HG03432 (cell line): ENCODE results near the gene EPG5.

ENCODE experiments used
- ATAC-seq: cut with Tn5 transposase; IDR thresholded peaks from one replicate; pipeline ENCODE4 v1.9.1; 2021; ENCODE audit warnings: mild to moderate bottlenecking, moderate library complexity; ENCODE audit not compliant: unreplicated experiment

The EPG5 gene

DNA sequence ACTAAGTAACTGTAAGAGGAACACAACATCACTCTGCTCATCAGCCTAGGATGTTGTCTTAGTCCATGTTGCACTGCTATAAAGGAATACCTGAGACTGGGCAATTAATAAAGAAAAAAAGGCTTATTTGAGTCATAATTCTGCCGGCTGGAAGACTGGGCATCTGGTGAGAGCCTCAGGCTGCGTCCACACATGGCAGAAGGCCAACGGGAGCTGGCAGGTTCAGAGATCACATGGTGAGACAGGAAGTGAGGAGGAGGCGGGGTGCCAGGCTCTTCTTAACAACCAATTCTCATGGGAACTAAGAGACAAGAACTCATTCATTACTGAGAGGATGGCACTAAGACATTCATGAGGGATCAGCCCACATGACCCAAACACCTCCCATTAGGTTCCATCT, 46.8 kb downstream of the EPG5 start:
- no peak for ATAC-seq

DNA sequence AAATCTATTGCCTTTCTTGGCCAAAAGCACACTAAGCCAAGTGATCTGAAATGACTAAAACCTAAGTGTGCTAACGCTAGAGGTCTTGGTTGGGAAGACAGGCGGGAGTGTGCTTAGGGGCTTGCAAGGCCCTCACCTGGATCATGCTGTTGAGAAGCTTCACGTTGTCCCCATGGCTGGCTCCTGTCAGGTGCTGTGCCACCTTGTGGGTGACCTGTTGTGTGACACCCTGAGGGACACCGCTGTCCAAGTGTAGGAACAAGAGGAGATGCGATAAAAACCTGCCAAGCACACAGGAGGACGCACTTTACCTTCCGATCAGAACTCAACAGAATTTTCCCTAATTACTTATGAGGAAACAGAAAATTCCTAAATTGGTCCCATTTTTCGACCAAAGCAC, 50.8 kb downstream of the EPG5 start:
- ATAC-seq: no peak

DNA sequence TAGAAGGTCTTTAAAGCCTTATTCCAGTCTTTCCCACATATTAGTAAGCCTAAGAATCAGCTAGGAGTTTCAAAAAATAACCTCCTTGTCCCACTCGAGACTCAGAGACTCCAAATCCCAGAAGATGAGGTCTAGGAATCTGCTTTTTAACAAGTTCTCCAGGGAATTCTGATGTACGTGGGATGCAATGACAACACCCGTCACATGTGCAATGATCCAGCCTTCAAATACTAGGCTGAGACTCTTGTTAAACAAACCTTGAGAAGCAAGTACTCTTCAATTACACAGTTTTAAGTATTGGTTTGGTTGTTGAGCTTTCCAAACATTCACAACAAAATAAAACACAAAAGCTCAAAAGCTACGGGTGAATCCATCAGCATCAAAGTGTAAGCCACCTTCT, 53.9 kb downstream of the EPG5 start:
- ATAC-seq: no peak

- ATAC-seq: no peak
Observed at GRCh38 chr18:45910405-45911023, 56.6 kb downstream of the EPG5 start.

DNA sequence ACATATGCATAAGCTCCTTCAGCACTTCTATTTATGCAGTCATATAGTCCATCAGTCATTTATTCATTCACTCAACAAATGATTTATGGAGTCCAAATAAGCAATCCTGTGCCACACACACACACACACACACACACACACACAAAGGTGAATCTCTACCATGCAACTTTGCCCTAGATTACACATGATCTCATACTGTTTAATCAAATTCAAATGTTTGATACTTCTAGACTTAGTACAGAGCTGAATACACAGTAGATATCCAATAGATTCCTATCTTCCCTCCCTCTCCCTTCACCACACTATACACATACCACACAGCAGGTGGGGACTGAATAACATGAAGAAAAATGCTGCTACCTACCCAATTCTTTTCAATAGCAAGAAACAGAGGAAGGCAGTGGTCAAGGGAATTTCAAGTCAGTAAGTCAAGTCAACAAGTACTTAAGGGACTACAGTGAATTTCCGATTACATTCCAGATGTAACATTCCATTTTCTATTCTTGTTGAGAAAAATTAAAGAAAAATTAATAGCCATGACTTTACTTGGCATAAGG, 65.4 kb downstream of the EPG5 start:
- ATAC-seq: no peak

DNA sequence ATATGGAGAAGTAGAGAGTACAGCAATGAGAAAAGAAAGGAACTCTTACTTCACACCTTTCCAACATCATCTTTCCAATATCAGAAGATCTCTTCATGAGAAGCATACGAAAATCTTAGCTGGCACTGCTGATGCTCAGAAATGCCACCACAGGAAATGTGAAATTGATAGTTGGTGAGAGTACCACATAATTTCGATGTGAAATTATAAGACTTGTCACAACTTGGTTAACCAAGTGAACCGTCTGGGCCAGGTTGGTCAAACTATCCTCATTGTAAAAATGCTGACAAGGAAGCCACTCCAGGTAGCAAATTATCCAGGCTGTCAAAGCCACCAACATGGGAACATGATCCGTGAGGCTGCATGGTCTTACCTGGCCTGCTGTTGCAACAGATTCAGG, 66.5 kb downstream of the EPG5 start:
- ATAC-seq: no peak

DNA sequence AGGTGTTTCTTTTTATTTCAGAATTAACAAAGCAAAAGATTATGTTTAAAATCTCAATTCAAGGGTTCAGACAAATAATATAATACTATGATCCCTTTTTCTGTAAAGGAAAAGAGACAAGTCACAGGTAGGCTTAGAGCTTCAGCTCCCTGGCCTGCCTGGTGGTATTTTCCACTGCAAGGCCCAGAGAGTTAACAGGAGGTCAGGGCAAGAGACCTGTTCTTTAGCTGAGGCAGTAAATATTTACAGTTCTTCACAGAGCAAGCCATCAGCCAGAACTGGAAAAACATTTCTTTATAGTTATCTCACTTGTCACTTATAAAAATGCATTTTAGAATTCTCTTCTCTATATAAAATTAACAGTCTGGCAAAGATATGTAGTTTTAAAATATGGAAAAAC, 70.1 kb downstream of the EPG5 start:
- no peak for ATAC-seq

GRCh38 chr18:45896452-45896851, 70.7 kb downstream of the EPG5 start:
- ATAC-seq: no peak

- ATAC-seq: no peak
Observed at GRCh38 chr18:45895339-45895738, 71.8 kb downstream of the EPG5 start.

GRCh38 chr18:45894818-45895217, 72.3 kb downstream of the EPG5 start:
- ATAC-seq: no peak

DNA sequence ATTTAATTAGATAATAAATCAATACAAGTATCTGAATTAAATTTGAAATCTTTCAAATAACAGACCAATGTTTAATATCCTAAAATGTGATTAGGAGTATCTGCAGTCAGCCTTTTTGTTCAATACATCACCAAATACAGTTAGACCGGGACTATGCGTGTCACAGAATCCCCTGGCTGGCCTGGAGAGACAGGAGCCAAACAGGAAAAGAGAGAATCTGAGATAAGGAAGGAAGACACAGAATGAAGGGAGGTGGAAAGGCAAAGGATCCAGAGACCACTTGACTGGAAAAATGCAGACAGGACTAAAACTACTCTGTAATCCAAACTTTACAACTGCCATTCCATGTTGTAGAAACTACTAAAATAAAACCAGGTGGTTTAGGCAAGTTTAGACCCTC, 75.3 kb downstream of the EPG5 start:
- ATAC-seq: no peak

DNA sequence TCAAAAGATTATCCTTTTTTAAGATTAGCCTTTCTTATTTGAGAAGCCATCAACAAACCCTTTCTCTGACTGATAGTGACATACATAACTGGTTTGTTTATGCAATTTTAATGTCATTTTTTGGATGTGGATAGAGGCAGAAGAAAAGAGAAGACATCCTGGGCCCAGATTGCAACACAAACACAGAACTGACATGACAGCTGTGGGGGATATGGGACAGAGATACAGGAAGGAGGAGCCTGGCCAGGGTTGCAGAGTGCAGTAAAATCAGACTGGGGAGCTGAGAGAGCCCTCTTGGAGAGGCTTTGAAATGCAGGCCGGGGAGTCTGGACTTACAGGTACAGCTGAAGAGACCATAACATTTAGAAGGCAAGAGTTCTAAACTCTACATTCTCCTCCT, 76.5 kb downstream of the EPG5 start:
- no peak for ATAC-seq

DNA sequence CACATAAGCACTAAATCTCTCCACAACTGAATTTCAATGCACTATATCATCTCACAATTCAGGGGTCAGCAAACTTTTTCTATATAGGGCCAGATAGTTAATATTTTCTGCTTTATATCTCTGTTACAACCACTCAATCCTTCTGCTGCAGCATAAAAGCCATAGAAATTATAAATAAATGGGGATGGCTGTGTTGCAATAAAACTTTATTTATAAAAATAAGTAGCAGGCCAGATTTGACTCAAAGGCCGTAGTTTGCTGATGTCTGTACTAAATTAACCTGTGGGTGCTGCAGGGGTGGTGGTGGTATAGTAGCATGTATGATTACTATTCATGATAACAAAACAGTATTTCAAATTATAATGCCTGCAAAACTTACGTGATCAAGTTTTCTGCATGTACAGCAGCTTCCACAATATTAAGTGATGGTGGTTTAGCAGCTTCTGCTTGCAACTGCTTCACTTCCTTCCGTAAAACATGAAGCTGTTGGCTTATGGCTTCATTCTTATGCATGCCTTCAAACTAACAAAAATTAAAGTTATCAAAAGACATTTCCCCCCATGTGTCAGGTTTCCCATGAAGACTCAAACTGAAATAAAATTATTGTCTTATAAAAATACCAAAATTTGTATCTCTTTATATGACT, 77.6 kb downstream of the EPG5 start:
- no peak for ATAC-seq

DNA sequence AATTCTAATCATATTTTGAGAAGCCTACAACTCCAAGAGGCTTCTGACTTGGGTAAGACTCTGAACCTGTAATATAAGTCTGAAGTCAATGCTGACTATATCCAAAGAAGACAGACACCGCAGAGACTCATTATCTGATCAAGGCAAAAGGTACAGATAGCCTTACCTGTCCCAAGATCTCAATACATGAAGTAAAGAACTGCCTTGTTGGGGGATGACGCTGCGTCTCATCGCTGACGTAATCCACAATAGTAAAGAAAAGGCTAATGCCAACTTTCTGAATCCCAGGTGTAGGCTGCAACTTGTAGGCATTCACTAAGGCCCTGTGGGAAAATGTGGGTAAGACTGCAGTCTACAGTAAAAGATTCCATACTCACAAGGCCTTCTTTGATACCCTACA, 79.5 kb downstream of the EPG5 start:
- ATAC-seq: no peak

DNA sequence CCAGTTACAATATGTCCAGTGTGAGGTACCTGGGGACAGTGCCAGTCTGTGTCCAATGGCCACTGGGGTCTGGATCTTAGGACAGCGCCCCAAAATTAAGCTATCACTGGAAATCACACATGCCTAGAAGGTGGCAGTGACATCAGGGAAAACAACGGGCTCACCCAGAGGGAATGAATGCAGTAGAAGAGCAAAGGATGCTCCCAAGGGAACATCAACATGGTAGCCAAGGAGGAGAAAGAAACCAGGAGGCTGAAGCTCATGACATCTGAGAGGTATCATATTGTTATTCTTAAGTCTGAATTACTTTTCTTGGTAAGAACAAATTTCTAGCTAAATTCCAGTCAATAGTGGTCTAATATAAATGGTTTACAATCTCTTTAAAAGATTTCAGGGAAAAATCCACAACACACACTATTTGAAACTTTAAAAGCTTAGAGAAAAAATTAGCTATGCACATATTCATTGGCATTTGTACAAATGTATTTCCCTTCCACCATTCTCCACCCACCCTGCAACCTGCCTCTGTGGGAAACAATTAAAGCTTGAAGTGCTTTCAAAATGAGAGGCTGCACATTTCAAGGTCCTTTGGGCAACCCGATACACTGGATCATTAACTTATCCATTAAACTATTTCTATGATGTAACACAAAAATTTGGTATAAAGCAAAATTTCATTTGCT, 86.1 kb downstream of the EPG5 start:
- no peak for ATAC-seq

DNA sequence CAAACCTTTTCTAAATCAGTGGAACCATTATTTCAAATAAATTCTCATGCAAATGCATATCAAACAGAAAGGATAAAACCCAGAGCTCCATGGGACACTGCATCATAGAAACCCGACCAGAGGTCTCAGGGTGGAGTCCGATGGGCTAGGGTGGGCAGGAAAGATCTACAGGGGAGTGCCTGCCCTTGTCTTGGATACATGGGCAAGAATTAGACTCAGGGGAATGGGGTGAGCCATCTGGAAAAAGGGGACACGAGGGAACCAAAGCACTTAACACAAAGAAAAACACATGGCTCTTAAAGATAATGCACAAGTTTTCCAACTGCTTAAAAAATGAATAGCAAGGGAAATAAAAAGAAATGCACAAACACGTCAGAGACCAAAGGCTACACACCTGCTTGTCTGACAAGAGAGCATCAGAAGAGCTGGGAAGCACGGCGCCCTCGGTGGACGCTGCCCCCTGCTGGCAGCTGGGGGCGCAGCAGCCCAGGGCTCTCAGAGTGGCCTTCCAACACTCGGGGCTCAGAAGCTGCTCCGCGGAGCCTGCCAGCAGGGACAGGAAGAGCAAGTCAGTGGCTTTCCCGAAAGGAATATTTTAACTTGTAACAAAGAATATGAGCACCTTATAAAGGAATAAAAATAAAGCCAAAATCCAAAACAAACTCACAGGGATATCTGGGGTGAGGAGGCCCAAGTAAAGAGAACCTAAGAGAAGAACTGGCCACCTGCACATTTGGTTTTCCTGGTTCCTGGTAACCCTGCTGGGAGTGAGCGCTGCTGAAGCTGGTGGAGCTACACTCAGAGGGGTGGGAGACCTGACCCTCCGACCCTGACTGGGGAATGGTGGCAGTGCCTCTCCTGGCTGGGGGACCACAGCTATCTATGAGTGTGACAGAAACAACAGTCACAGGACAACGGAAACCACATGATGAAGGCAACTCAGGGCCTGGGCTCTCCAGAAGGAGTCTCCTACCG, 87.2 kb downstream of the EPG5 start:
- peak; percentile 90 for ATAC-seq

DNA sequence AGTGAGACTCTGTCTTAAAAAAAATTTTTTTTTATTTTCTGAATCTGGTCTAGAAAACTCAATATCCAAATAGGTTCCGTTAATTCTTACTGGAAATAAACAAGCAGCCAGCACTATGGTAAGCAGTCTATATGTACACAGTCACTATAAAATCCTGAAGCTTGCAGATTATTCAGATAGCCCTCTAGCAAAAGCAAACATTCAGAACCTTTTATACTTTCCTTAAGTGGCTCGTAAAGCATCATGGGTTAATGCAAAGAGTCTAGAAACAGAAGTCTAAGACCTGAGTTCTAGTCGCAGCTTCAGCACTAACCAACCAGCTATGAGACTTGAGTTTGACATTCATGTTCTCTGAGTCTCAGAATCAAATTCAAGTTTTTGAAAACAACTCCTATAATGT, 89.7 kb downstream of the EPG5 start:
- ATAC-seq: no peak

DNA sequence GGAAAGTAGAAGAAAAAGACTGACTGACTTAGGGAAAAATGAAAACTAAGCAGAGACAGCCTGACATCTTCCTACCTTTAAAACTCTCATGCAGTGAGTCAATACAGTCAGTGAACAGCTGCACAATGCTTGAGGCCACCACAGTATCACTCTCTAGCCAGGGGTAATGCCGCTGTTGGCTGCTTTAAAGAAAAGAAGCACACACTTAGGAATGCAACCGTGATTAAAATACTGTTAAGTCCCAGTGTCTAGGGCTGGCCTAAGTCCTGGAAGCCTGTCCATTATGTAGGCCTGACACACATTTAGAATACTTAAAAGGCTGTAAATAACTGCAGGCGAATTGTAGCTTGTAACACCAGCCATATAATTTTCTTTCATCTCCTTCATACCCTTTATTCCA, 91.0 kb downstream of the EPG5 start:
- no peak for ATAC-seq

DNA sequence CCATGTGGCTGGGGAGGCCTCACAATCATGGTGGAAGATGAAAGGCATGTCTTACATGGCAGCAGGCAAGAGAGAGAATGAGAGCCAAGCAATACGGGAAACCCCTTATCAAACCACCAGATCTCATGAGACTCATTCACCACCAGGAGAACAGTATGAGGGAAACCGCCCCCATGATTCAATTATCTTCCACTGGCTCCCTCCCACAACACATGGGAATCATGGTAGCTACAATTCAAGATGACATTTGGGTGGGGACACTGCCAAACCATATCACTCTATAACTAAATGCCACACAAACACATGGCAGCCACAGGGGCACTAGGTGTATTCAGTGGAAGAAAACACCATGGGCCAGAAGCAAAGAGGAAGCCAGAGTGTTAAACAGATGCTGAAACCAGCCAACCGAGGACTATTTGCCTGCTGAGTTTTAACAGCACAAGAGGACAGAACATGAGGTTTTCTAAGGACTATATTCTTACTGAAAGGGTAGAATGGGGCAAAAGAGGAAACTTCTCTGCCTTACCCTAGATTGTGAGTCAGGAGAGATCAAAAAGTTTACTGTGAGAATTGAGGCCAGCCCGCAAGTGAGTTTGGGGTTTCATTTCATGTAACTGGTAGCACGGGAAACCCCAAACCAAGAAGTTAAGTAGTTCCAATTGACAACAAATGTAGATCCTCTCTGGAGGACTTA, 92.5 kb downstream of the EPG5 start:
- peak; percentile 92 for ATAC-seq

GRCh38 chr18:45871431-45872084, 95.6 kb downstream of the EPG5 start:
- no peak for ATAC-seq
